Ishikawa (cell line): Measurements from ENCODE around the gene ARID5A.

Source experiments
- CEBPB ChIP-seq: IDR thresholded peaks from 2 replicates; pipeline ENCODE4 v1.6.1; 2012
- CREB1 ChIP-seq: IDR thresholded peaks from 2 replicates; pipeline ENCODE4 v1.6.1; 2012; ENCODE audit warnings: low read depth
- EGR1 ChIP-seq: IDR thresholded peaks from 2 replicates; pipeline ENCODE4 v1.6.1; 2012
- EP300 ChIP-seq: IDR thresholded peaks from 2 replicates; pipeline ENCODE4 v1.6.1; 2012; ENCODE audit warnings: borderline replicate concordance
- FOXM1 ChIP-seq: IDR thresholded peaks from 2 replicates; pipeline ENCODE4 v1.6.1; 2012; ENCODE audit warnings: low read depth, borderline replicate concordance
- NFIC ChIP-seq: IDR thresholded peaks from 2 replicates; pipeline ENCODE4 v1.6.1; 2012
- RAD21 ChIP-seq: IDR thresholded peaks from 2 replicates; pipeline ENCODE4 v1.6.1; 2012; ENCODE audit warnings: low read depth
- TAF1 ChIP-seq: IDR thresholded peaks from 2 replicates; pipeline ENCODE4 v1.6.1; 2012; ENCODE audit warnings: low read depth, mild to moderate bottlenecking
- TCF12 ChIP-seq: IDR thresholded peaks from 2 replicates; pipeline ENCODE4 v1.6.1; 2012; ENCODE audit warnings: low read depth
- TEAD4 ChIP-seq: IDR thresholded peaks from 2 replicates; pipeline ENCODE4 v1.6.1; 2012
- YY1 ChIP-seq: IDR thresholded peaks from 2 replicates; pipeline ENCODE4 v1.6.1; 2012; ENCODE audit warnings: low read depth
- ZBTB7A ChIP-seq: IDR thresholded peaks from 2 replicates; pipeline ENCODE4 v1.6.1; 2012; ENCODE audit warnings: low read depth
- TF ChIP-seq, protein P1 (sequence below): IDR thresholded peaks from 2 replicates; pipeline ENCODE4 v1.6.1; 2012; ENCODE audit warnings: low read depth, mild to moderate bottlenecking
- TF ChIP-seq, protein P2 (sequence below): IDR thresholded peaks from 2 replicates; pipeline ENCODE4 v1.6.1; 2012
- TF ChIP-seq, protein P3 (sequence below): IDR thresholded peaks from 2 replicates; pipeline ENCODE4 v1.6.1; 2012

Gene ARID5A

DNA sequence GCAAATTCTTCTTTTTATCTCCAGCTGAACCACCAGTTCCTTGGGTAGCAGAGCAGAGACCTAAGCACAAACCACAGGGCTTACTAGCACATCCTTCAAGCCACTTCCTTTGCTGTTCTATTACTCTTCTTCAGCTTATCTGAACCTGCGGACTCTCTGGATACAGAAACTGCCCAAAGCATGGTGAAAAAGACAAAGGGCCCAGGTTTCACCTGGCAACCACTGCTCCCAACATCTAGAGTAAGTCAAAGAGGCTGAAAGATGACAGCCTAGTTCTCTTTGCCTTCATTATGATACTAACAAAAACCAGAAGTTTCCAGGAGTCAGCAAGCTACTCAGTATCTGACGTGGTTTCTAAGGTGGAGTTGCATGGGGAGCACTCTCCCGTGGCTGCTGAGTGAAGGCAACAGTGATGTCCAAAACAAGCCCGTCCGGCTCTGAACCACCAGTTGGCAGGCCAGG lies 58.2 kb downstream of the ARID5A start:
- no peak for TF ChIP-seq CEBPB
- no peak for TF ChIP-seq RAD21
- no peak for TF ChIP-seq YY1
- TF ChIP-seq TEAD4, result no peak
- TF ChIP-seq, protein P1, sequence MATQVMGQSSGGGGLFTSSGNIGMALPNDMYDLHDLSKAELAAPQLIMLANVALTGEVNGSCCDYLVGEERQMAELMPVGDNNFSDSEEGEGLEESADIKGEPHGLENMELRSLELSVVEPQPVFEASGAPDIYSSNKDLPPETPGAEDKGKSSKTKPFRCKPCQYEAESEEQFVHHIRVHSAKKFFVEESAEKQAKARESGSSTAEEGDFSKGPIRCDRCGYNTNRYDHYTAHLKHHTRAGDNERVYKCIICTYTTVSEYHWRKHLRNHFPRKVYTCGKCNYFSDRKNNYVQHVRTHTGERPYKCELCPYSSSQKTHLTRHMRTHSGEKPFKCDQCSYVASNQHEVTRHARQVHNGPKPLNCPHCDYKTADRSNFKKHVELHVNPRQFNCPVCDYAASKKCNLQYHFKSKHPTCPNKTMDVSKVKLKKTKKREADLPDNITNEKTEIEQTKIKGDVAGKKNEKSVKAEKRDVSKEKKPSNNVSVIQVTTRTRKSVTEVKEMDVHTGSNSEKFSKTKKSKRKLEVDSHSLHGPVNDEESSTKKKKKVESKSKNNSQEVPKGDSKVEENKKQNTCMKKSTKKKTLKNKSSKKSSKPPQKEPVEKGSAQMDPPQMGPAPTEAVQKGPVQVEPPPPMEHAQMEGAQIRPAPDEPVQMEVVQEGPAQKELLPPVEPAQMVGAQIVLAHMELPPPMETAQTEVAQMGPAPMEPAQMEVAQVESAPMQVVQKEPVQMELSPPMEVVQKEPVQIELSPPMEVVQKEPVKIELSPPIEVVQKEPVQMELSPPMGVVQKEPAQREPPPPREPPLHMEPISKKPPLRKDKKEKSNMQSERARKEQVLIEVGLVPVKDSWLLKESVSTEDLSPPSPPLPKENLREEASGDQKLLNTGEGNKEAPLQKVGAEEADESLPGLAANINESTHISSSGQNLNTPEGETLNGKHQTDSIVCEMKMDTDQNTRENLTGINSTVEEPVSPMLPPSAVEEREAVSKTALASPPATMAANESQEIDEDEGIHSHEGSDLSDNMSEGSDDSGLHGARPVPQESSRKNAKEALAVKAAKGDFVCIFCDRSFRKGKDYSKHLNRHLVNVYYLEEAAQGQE, result no peak
- TF ChIP-seq EGR1, result no peak

DNA sequence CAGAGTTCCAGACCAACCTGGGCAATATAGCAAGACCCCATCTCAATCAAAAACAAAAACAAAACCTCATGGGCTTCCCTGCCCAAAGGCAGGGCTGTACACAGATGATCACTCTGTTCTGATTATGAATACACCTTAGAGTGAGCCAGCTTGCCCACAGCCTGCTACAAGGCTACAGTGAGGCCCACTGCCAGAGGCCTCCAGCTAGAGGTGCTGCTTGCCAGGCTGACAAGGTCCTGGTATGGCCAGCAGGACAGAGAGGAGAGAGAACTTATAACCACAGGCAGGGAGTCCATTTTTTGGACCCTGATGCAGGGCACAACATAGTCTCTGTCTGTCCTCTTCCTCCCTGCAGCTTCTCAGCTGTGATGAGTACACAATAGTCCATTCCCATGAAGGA lies 60.0 kb downstream of the ARID5A start:
- TF ChIP-seq, protein P2, sequence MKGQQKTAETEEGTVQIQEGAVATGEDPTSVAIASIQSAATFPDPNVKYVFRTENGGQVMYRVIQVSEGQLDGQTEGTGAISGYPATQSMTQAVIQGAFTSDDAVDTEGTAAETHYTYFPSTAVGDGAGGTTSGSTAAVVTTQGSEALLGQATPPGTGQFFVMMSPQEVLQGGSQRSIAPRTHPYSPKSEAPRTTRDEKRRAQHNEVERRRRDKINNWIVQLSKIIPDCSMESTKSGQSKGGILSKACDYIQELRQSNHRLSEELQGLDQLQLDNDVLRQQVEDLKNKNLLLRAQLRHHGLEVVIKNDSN, result no peak
- TF ChIP-seq ZBTB7A, result no peak
- no peak for TF ChIP-seq CEBPB
- no peak for TF ChIP-seq YY1
- TF ChIP-seq EP300, result no peak
- TF ChIP-seq EGR1, result no peak
- no peak for TF ChIP-seq RAD21
- no peak for TF ChIP-seq NFIC
- no peak for TF ChIP-seq TCF12

DNA sequence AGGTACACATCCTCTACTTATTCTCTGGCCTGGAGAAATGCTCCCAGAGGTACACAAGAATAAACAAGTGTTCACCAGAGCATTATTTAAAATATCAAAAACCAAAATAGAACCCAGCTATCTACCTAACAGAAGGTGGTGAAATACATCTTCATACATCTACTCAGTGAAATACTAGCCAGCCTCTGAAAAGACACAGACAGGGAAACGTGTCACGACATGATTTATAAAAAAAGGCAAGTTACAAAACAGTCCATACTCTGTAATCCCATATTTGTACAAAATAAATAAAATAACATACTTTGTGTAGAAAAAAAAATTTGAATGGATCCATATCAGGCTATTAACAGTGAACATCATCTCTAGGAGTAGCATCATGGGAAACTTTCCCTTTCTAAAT lies 63.4 kb downstream of the ARID5A start:
- TF ChIP-seq CEBPB, result no peak
- TF ChIP-seq, protein P3, sequence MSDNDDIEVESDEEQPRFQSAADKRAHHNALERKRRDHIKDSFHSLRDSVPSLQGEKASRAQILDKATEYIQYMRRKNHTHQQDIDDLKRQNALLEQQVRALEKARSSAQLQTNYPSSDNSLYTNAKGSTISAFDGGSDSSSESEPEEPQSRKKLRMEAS, result no peak
- TF ChIP-seq EP300, result no peak
- no peak for TF ChIP-seq NFIC
- TF ChIP-seq TEAD4, result no peak
- no peak for TF ChIP-seq YY1
- TF ChIP-seq TCF12, result no peak
- TF ChIP-seq FOXM1, result no peak
- no peak for TF ChIP-seq ZBTB7A
- TF ChIP-seq, protein P1, result no peak
- TF ChIP-seq TAF1, result no peak
- TF ChIP-seq EGR1, result no peak
- TF ChIP-seq RAD21, result no peak
- TF ChIP-seq CREB1, result no peak
- TF ChIP-seq, protein P2, result no peak

DNA sequence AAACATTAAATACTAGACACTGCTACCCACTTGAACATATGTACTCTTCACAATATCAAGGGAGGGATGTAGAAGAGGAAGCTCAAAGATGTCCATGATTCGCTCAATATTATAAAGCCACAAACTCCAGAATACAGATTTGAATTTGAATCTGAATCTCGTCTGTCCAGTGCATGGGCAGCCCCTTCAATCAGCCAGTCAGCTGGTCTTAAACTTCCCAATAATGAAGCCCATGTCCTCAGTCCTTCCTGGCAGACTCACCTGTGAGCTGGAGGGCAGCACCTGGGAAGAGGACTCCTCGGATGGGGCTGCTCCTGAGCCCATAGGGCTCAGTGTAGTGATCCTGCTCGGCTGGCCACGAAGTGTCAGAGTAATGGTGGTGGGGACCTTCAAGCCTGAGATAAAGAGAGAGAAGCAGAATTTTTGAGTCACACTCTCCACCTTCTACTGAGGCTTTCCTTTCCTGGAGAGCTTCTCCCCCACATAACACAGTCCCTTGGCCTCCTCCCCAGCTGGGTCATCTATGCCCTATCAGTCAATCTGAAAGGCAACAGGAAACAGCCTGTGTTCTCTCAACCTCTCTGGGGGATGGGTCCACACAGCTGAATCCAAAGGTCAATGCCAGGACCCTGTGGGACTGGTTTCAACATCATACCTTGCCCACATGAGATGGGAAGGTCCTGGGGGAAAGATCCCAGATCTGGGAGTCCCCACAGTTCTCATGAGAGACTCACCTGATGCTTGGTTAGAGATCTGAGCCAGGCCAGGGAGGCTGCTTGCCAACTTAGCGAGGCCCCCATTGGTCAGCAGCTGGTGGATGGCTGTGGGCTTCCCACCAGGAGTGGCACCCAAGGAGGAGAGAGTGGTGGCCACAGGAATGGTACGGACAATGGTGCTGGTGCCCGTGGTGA lies 65.1 kb downstream of the ARID5A start:
- TF ChIP-seq TEAD4, result no peak
- TF ChIP-seq, protein P2, result no peak
- no peak for TF ChIP-seq TAF1
- TF ChIP-seq CREB1, result no peak
- TF ChIP-seq NFIC, result no peak
- TF ChIP-seq FOXM1, result no peak
